Endothelial cell (in vitro differentiated cells): ENCODE measurements around the gene GRB7. TPM values are rescaled to one million over a fixed set of nuclear protein-coding genes. Genes with fewer than 3 reads are reported as not detected.
A peak's percentile ranks its signal among the peaks of the same experiment; 100 is the strongest.
"Not testable (repeated sequence)": the region's sequence is repeated elsewhere in the genome, so short reads cannot be mapped to it uniquely, and the experiment has no call there.

Experiments
- DNase-seq: peaks from one replicate; pipeline ENCODE4 v3.0.0; 2021; ENCODE audit warnings: low spot score
- H3K27ac Mint-ChIP-seq: one replicate; pipeline ENCODE4 v1.8.0; 2021; ENCODE audit warnings: mixed read lengths, inconsistent platforms; ENCODE audit not compliant: unreplicated experiment
- H3K27me3 Mint-ChIP-seq: one replicate; pipeline ENCODE4 v1.8.0; 2021; ENCODE audit warnings: mild to moderate bottlenecking, moderate library complexity, mixed read lengths, inconsistent platforms; ENCODE audit not compliant: unreplicated experiment
- H3K36me3 Mint-ChIP-seq: one replicate; pipeline ENCODE4 v1.8.0; 2021; ENCODE audit warnings: mild to moderate bottlenecking, low read depth, mixed read lengths, inconsistent platforms; ENCODE audit not compliant: unreplicated experiment
- H3K4me1 Mint-ChIP-seq: one replicate; pipeline ENCODE4 v1.8.0; 2021; ENCODE audit warnings: mild to moderate bottlenecking, mixed read lengths, inconsistent platforms; ENCODE audit not compliant: unreplicated experiment
- H3K4me3 Mint-ChIP-seq: one replicate; pipeline ENCODE4 v1.8.0; 2021; ENCODE audit warnings: mild to moderate bottlenecking, mixed read lengths, inconsistent platforms; ENCODE audit not compliant: unreplicated experiment
- H3K9me3 Mint-ChIP-seq: one replicate; pipeline ENCODE4 v1.8.0; 2021; ENCODE audit warnings: mixed read lengths, inconsistent platforms; ENCODE audit not compliant: unreplicated experiment
- total RNA-seq: library from RNA; stranded (reverse); fragmentation: NEBNext Ultra II Directional; extraction: Animal tissue kit (Norgen Biotek cat#: 25700); gene quantifications from one replicate; pipeline ENCODE4 v1.2.1, GENCODE V29; 2021; ENCODE audit not compliant: unreplicated experiment
- TF ChIP-seq, protein P1 (sequence below): fragments of 200-600 bp; sonication (generic); IDR thresholded peaks from one replicate; pipeline ENCODE4 v1.5.0; 2021; ENCODE audit warnings: antibody characterized with exemption; ENCODE audit not compliant: unreplicated experiment

Gene GRB7
- total RNA-seq, 1 donor from 2014 or later, result 1.3 TPM

- Mint-ChIP-seq H3K36me3 (peaks cover 18% of the 10 kb centered on the region), H3K27me3 (peaks cover 6% of the 10 kb centered on the region), H3K27ac (no peak overlapping the region), H3K9me3 (no peaks in the 10 kb centered on the region), H3K4me3 (peak overlapping the region; percentile 66), H3K4me1 (no peaks in the 10 kb centered on the region)
- no peak for DNase-seq
- TF ChIP-seq, protein P1, sequence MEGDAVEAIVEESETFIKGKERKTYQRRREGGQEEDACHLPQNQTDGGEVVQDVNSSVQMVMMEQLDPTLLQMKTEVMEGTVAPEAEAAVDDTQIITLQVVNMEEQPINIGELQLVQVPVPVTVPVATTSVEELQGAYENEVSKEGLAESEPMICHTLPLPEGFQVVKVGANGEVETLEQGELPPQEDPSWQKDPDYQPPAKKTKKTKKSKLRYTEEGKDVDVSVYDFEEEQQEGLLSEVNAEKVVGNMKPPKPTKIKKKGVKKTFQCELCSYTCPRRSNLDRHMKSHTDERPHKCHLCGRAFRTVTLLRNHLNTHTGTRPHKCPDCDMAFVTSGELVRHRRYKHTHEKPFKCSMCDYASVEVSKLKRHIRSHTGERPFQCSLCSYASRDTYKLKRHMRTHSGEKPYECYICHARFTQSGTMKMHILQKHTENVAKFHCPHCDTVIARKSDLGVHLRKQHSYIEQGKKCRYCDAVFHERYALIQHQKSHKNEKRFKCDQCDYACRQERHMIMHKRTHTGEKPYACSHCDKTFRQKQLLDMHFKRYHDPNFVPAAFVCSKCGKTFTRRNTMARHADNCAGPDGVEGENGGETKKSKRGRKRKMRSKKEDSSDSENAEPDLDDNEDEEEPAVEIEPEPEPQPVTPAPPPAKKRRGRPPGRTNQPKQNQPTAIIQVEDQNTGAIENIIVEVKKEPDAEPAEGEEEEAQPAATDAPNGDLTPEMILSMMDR, result no peak
Observed at GRCh38 chr17:39709319-39709997, 28.3 kb upstream of the GRB7 start.

GRCh38 chr17:39709998-39710964, 27.5 kb upstream of the GRB7 start:
- DNase-seq, result no peak
- Mint-ChIP-seq H3K36me3 (peaks cover 18% of the 10 kb centered on the region), H3K4me1 (no peaks in the 10 kb centered on the region), H3K9me3 (no peaks in the 10 kb centered on the region), H3K27me3 (peaks cover 6% of the 10 kb centered on the region), H3K27ac (no peak overlapping the region), H3K4me3 (no peak overlapping the region)
- TF ChIP-seq, protein P1, result no peak

DNA sequence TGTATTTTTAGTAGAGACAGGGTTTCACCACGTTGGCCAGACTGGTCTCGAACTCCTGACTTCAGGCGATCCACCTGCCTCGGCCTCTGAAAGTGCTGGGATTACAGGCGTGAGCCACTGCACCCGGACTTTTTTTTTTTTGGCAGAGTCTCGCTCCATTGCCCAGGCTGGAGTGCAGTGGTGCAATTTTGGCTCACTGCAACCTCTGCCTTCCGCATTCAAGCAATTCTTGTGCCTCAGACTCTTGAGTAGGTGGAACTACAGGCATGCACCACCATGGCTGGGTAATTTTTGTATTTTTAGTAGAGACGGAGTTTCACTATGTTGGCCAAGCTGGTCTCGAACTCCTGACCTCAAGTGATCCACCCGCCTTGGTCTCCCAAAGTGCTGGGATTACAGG, 26.7 kb upstream of the GRB7 start:
- not testable (repeated sequence) for H3K4me1 Mint-ChIP-seq, H3K4me3 Mint-ChIP-seq, H3K27ac Mint-ChIP-seq, H3K9me3 Mint-ChIP-seq, H3K27me3 Mint-ChIP-seq, DNase-seq
- peaks cover 18% of the 10 kb centered on the region for H3K36me3 Mint-ChIP-seq

GRCh38 chr17:39711851-39712250, 25.9 kb upstream of the GRB7 start:
- TF ChIP-seq, protein P1, result no peak
- no peak for DNase-seq
- Mint-ChIP-seq H3K9me3 (no peaks in the 10 kb centered on the region), H3K4me3 (no peak overlapping the region), H3K36me3 (peaks cover 18% of the 10 kb centered on the region), H3K4me1 (no peaks in the 10 kb centered on the region), H3K27ac (no peak overlapping the region), H3K27me3 (peaks cover 6% of the 10 kb centered on the region)

DNA sequence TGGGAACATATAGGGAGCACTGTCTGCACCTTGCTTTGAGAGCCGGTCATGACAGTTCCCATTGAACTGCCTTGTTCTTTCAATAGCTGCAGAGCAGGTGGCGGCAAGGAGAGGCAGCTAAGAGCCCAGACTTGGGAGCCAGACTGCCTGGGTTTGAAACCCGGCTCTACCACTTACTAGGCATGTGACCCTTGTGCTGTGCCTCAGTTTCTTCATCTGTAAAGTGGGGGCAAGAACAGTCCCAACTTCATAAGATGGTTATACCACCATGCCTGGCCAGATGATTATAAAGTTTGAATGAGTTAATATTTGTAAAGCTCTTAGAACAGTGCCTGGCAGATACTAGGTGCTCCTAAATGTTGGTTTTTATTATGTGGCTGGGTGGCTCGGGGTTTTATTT, 23.5 kb upstream of the GRB7 start:
- H3K27ac Mint-ChIP-seq, result no peak overlapping the region
- DNase-seq, result no peak
- H3K4me1 Mint-ChIP-seq, result no peaks in the 10 kb centered on the region
- peaks cover 5% of the 10 kb centered on the region for H3K27me3 Mint-ChIP-seq
- no peaks in the 10 kb centered on the region for H3K9me3 Mint-ChIP-seq
- TF ChIP-seq, protein P1, result no peak
- no peak overlapping the region for H3K4me3 Mint-ChIP-seq
- H3K36me3 Mint-ChIP-seq, result peaks cover 18% of the 10 kb centered on the region
